ENCODE data around the gene ZNF213. TPM values are rescaled to one million over a fixed set of nuclear protein-coding genes. Genes with fewer than 3 reads are reported as not detected.

The ZNF213 gene
- total RNA-seq, 1 donor from 2014 or later, result 13.4 TPM

- no peak for DNase-seq (ENCODE audit: extremely low spot score, unreplicated experiment)
- no peaks in the 10 kb centered on the region for H3K36me3 Mint-ChIP-seq (ENCODE audit: unreplicated experiment)
- H3K4me1 Mint-ChIP-seq (ENCODE audit: unreplicated experiment), result no peaks in the 10 kb centered on the region
- H3K4me3 Mint-ChIP-seq (ENCODE audit: unreplicated experiment), result no peak overlapping the region
- TF ChIP-seq, protein P1, sequence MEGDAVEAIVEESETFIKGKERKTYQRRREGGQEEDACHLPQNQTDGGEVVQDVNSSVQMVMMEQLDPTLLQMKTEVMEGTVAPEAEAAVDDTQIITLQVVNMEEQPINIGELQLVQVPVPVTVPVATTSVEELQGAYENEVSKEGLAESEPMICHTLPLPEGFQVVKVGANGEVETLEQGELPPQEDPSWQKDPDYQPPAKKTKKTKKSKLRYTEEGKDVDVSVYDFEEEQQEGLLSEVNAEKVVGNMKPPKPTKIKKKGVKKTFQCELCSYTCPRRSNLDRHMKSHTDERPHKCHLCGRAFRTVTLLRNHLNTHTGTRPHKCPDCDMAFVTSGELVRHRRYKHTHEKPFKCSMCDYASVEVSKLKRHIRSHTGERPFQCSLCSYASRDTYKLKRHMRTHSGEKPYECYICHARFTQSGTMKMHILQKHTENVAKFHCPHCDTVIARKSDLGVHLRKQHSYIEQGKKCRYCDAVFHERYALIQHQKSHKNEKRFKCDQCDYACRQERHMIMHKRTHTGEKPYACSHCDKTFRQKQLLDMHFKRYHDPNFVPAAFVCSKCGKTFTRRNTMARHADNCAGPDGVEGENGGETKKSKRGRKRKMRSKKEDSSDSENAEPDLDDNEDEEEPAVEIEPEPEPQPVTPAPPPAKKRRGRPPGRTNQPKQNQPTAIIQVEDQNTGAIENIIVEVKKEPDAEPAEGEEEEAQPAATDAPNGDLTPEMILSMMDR (IDR thresholded peaks at IDR 0.05), result peak; percentile 45
- no peak overlapping the region for H3K27ac Mint-ChIP-seq (ENCODE audit: unreplicated experiment)
- H3K27me3 Mint-ChIP-seq (ENCODE audit: unreplicated experiment), result peaks cover 21% of the 10 kb centered on the region
- H3K9me3 Mint-ChIP-seq (ENCODE audit: unreplicated experiment), result no peaks in the 10 kb centered on the region
Observed at GRCh38 chr16:3094289-3095027, 40.4 kb upstream of the ZNF213 start.

DNA sequence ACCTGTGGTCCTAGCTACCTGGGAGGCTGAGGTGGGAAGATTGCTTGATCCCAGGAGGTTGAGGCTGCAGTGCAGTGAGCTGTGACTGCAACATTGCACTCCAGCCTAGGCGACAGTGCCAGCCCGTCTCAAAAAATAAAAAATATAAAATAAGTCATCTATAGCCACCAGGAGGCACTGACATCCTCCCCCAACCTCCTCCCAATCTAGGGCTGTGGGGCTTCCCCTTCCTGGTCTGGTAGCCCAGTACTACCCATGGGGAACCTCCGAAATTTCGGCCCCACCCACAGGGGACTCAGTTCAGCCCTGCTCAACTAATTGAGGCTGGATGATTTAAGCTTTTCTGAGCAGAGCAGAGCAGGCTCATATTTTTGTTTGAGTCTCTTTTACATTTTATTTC lies 39.0 kb upstream of the ZNF213 start:
- TF ChIP-seq, protein P1 (IDR thresholded peaks at IDR 0.05), result peak; percentile 30
- Mint-ChIP-seq H3K9me3 (ENCODE audit: unreplicated experiment) (no peaks in the 10 kb centered on the region), H3K4me1 (ENCODE audit: unreplicated experiment) (peaks cover 5% of the 10 kb centered on the region), H3K4me3 (ENCODE audit: unreplicated experiment) (no peak overlapping the region), H3K27me3 (ENCODE audit: unreplicated experiment) (peaks cover 23% of the 10 kb centered on the region), H3K27ac (ENCODE audit: unreplicated experiment) (no peak overlapping the region), H3K36me3 (ENCODE audit: unreplicated experiment) (no peaks in the 10 kb centered on the region)
- DNase-seq (ENCODE audit: extremely low spot score, unreplicated experiment), result no peak

GRCh38 chr16:3096362-3096761 lies 38.5 kb upstream of the ZNF213 start:
- no peak overlapping the region for H3K27ac Mint-ChIP-seq (ENCODE audit: unreplicated experiment)
- H3K36me3 Mint-ChIP-seq (ENCODE audit: unreplicated experiment), result no peaks in the 10 kb centered on the region
- H3K4me3 Mint-ChIP-seq (ENCODE audit: unreplicated experiment), result no peak overlapping the region
- TF ChIP-seq, protein P1 (IDR thresholded peaks at IDR 0.05), result no peak
- DNase-seq (ENCODE audit: extremely low spot score, unreplicated experiment), result no peak
- H3K9me3 Mint-ChIP-seq (ENCODE audit: unreplicated experiment), result no peaks in the 10 kb centered on the region
- peaks cover 23% of the 10 kb centered on the region for H3K27me3 Mint-ChIP-seq (ENCODE audit: unreplicated experiment)
- peaks cover 10% of the 10 kb centered on the region for H3K4me1 Mint-ChIP-seq (ENCODE audit: unreplicated experiment)

GRCh38 chr16:3097266-3097665 lies 37.6 kb upstream of the ZNF213 start:
- TF ChIP-seq, protein P1 (IDR thresholded peaks at IDR 0.05), result no peak
- Mint-ChIP-seq H3K4me3 (ENCODE audit: unreplicated experiment) (no peak overlapping the region), H3K27me3 (ENCODE audit: unreplicated experiment) (peaks cover 20% of the 10 kb centered on the region), H3K27ac (ENCODE audit: unreplicated experiment) (no peak overlapping the region), H3K9me3 (ENCODE audit: unreplicated experiment) (no peaks in the 10 kb centered on the region), H3K4me1 (ENCODE audit: unreplicated experiment) (peaks cover 16% of the 10 kb centered on the region), H3K36me3 (ENCODE audit: unreplicated experiment) (no peaks in the 10 kb centered on the region)
- DNase-seq (ENCODE audit: extremely low spot score, unreplicated experiment), result no peak

- no peak for DNase-seq (ENCODE audit: extremely low spot score, unreplicated experiment)
- Mint-ChIP-seq H3K9me3 (ENCODE audit: unreplicated experiment) (no peaks in the 10 kb centered on the region), H3K4me3 (ENCODE audit: unreplicated experiment) (peak within 1 kb of the TSS; percentile 63), H3K27ac (ENCODE audit: unreplicated experiment) (no peak within 1 kb of the TSS), H3K27me3 (ENCODE audit: unreplicated experiment) (peaks cover 17% of the 10 kb centered on the region), H3K4me1 (ENCODE audit: unreplicated experiment) (peaks cover 16% of the 10 kb centered on the region), H3K36me3 (ENCODE audit: unreplicated experiment) (no peaks in the 10 kb centered on the region)
- TF ChIP-seq, protein P1 (IDR thresholded peaks at IDR 0.05), result no peak
Observed at GRCh38 chr16:3098459-3099394, 36.1 kb upstream of the ZNF213 start, which contains the start of gene ZSCAN10. Gene ZSCAN10 (minus strand): TSS chr16:3099294. CDS start chr16:3092937, 6,357 bp downstream.
